Ishikawa (cell line): ENCODE data around the gene CRELD1.

ENCODE experiments used
- CEBPB ChIP-seq: IDR thresholded peaks from 2 replicates; pipeline ENCODE4 v1.6.1; 2012
- CREB1 ChIP-seq: IDR thresholded peaks from 2 replicates; pipeline ENCODE4 v1.6.1; 2012; ENCODE audit warnings: low read depth
- EGR1 ChIP-seq: IDR thresholded peaks from 2 replicates; pipeline ENCODE4 v1.6.1; 2012
- EP300 ChIP-seq: IDR thresholded peaks from 2 replicates; pipeline ENCODE4 v1.6.1; 2012; ENCODE audit warnings: borderline replicate concordance
- FOXM1 ChIP-seq: IDR thresholded peaks from 2 replicates; pipeline ENCODE4 v1.6.1; 2012; ENCODE audit warnings: low read depth, borderline replicate concordance
- MAX ChIP-seq: IDR thresholded peaks from 2 replicates; pipeline ENCODE4 v1.6.1; 2012
- NFIC ChIP-seq: IDR thresholded peaks from 2 replicates; pipeline ENCODE4 v1.6.1; 2012
- RAD21 ChIP-seq: IDR thresholded peaks from 2 replicates; pipeline ENCODE4 v1.6.1; 2012; ENCODE audit warnings: low read depth
- REST ChIP-seq: IDR thresholded peaks from 2 replicates; pipeline ENCODE4 v1.6.1; 2012; ENCODE audit warnings: low read depth, mild to moderate bottlenecking
- TAF1 ChIP-seq: IDR thresholded peaks from 2 replicates; pipeline ENCODE4 v1.6.1; 2012; ENCODE audit warnings: low read depth, mild to moderate bottlenecking
- TCF12 ChIP-seq: IDR thresholded peaks from 2 replicates; pipeline ENCODE4 v1.6.1; 2012; ENCODE audit warnings: low read depth
- TEAD4 ChIP-seq: IDR thresholded peaks from 2 replicates; pipeline ENCODE4 v1.6.1; 2012
- USF1 ChIP-seq: IDR thresholded peaks from 2 replicates; pipeline ENCODE4 v1.6.1; 2012
- YY1 ChIP-seq: IDR thresholded peaks from 2 replicates; pipeline ENCODE4 v1.6.1; 2012; ENCODE audit warnings: low read depth
- ZBTB7A ChIP-seq: IDR thresholded peaks from 2 replicates; pipeline ENCODE4 v1.6.1; 2012; ENCODE audit warnings: low read depth

CRELD1 gene

GRCh38 chr3:9934235-9934621, 594 bp downstream of the CRELD1 start:
- TF ChIP-seq RAD21 (no peak), ZBTB7A (no peak), MAX (no peak), FOXM1 (no peak), TCF12 (no peak), REST (no peak), CEBPB (no peak)

GRCh38 chr3:9934993-9935392, 1.4 kb downstream of the CRELD1 start:
- no peak for TF ChIP-seq REST

GRCh38 chr3:9935966-9936510, 2.4 kb downstream of the CRELD1 start:
- TF ChIP-seq USF1 (no peak), FOXM1 (no peak), NFIC (no peak), REST (no peak), TCF12 (no peak), EGR1 (no peak), CREB1 (no peak), ZBTB7A (no peak), CEBPB (no peak), TAF1 (no peak), TEAD4 (no peak), EP300 (no peak), MAX (no peak), RAD21 (no peak), YY1 (no peak)

- TF ChIP-seq ZBTB7A: no peak
Measured at GRCh38 chr3:9937486-9938238, 4.0 kb downstream of the CRELD1 start.

GRCh38 chr3:9938966-9939365, 5.3 kb downstream of the CRELD1 start:
- TF ChIP-seq TCF12 (no peak), USF1 (no peak), REST (no peak), TEAD4 (no peak), EP300 (no peak), TAF1 (no peak), RAD21 (no peak), CEBPB (no peak), CREB1 (no peak), NFIC (no peak), FOXM1 (no peak), ZBTB7A (no peak), EGR1 (no peak), YY1 (no peak), MAX (no peak)
